ENCODE data around the gene GLS2.

Gene GLS2

GRCh38 chr12:56486694-56487093 lies 1.3 kb downstream of the GLS2 start:
- TF ChIP-seq HDGF (IDR thresholded peaks at IDR 0.05; ENCODE audit: borderline replicate concordance): no peak
- no peak for TF ChIP-seq SUZ12 (IDR thresholded peaks at IDR 0.05)
- TF ChIP-seq L3MBTL2 (conservative IDR thresholded peaks at IDR 0.05): no peak
- CTCF ChIA-PET: no interaction called here
- POLR2A ChIA-PET: no interaction called here
- DNase-seq (ENCODE audit: extremely low spot score): no peak

- no peak for DNase-seq (ENCODE audit: extremely low spot score)
- POLR2A ChIA-PET: no interaction called here
- CTCF ChIA-PET: no interaction called here
- TF ChIP-seq TARDBP (IDR thresholded peaks at IDR 0.05) (no peak), FOXM1 (IDR thresholded peaks at IDR 0.05; ENCODE audit: borderline replicate concordance) (no peak), FOXA1 (IDR thresholded peaks at IDR 0.05) (no peak), ARNT (IDR thresholded peaks at IDR 0.05) (no peak), NFRKB (IDR thresholded peaks at IDR 0.05) (no peak), CTBP1 (IDR thresholded peaks at IDR 0.05; ENCODE audit: borderline replicate concordance) (no peak), LEF1 (IDR thresholded peaks at IDR 0.05; ENCODE audit: borderline replicate concordance) (no peak), L3MBTL2 (conservative IDR thresholded peaks at IDR 0.05) (no peak), SP1 (IDR thresholded peaks at IDR 0.05) (no peak), ZNF384 (IDR thresholded peaks at IDR 0.05) (no peak), BHLHE40 (IDR thresholded peaks at IDR 0.05; ENCODE audit: borderline replicate concordance) (no peak), SUZ12 (IDR thresholded peaks at IDR 0.05) (no peak), ELF4 (IDR thresholded peaks at IDR 0.05) (no peak), HDGF (IDR thresholded peaks at IDR 0.05; ENCODE audit: borderline replicate concordance) (no peak), PKNOX1 (IDR thresholded peaks at IDR 0.05) (no peak), FOXK2 (IDR thresholded peaks at IDR 0.05) (no peak)
Observed at GRCh38 chr12:56484566-56484965, 3.4 kb downstream of the GLS2 start.

GRCh38 chr12:56479625-56480024 lies 8.3 kb downstream of the GLS2 start:
- ChIA-PET CTCF (no interaction called here), POLR2A (interaction anchor here (0.6 kb wide), 1 partner anchor 385 kb away, joined by 3 read pairs; no protein-coding TSS in a partner anchor)
- DNase-seq (ENCODE audit: extremely low spot score): no peak
- TF ChIP-seq FOXA1 (IDR thresholded peaks at IDR 0.05) (no peak), CTBP1 (IDR thresholded peaks at IDR 0.05; ENCODE audit: borderline replicate concordance) (no peak), BHLHE40 (IDR thresholded peaks at IDR 0.05; ENCODE audit: borderline replicate concordance) (no peak), LEF1 (IDR thresholded peaks at IDR 0.05; ENCODE audit: borderline replicate concordance) (no peak), FOXM1 (IDR thresholded peaks at IDR 0.05; ENCODE audit: borderline replicate concordance) (no peak), ARNT (IDR thresholded peaks at IDR 0.05) (no peak), FOXK2 (IDR thresholded peaks at IDR 0.05) (no peak), TARDBP (IDR thresholded peaks at IDR 0.05) (no peak), PKNOX1 (IDR thresholded peaks at IDR 0.05) (no peak), HDGF (IDR thresholded peaks at IDR 0.05; ENCODE audit: borderline replicate concordance) (no peak), ELF4 (IDR thresholded peaks at IDR 0.05) (no peak), NFRKB (IDR thresholded peaks at IDR 0.05) (no peak), ZNF384 (IDR thresholded peaks at IDR 0.05) (no peak), SP1 (IDR thresholded peaks at IDR 0.05) (no peak), SUZ12 (IDR thresholded peaks at IDR 0.05) (no peak)

GRCh38 chr12:56477521-56478225 lies 10.3 kb downstream of the GLS2 start:
- no peak for DNase-seq (ENCODE audit: extremely low spot score)
- ChIA-PET CTCF (no interaction called here), POLR2A (interaction anchor here (0.5 to 1.3 kb wide), 3 partner anchors 8 to 162 kb away, joined by 3 read pairs; partner anchors contain the start of gene CNPY2)
- TF ChIP-seq TARDBP (IDR thresholded peaks at IDR 0.05): no peak
- no peak for TF ChIP-seq NFRKB (IDR thresholded peaks at IDR 0.05)
- TF ChIP-seq SUZ12 (IDR thresholded peaks at IDR 0.05): no peak
- no peak for TF ChIP-seq FOXA1 (IDR thresholded peaks at IDR 0.05)

GRCh38 chr12:56476972-56477432 lies 11.0 kb downstream of the GLS2 start:
- CTCF ChIA-PET: no interaction called here
- POLR2A ChIA-PET: interaction anchor here (0.5 to 1.3 kb wide), 3 partner anchors 8 to 161 kb away, joined by 3 read pairs; partner anchors contain the start of gene CNPY2
- TF ChIP-seq L3MBTL2 (conservative IDR thresholded peaks at IDR 0.05) (no peak), ARNT (IDR thresholded peaks at IDR 0.05) (no peak), PKNOX1 (IDR thresholded peaks at IDR 0.05) (no peak), SUZ12 (IDR thresholded peaks at IDR 0.05) (no peak), TARDBP (IDR thresholded peaks at IDR 0.05) (no peak), FOXM1 (IDR thresholded peaks at IDR 0.05; ENCODE audit: borderline replicate concordance) (no peak)
- DNase-seq (ENCODE audit: extremely low spot score): peak; percentile 2

GRCh38 chr12:56476143-56476542 lies 11.8 kb downstream of the GLS2 start:
- TF ChIP-seq BHLHE40 (IDR thresholded peaks at IDR 0.05; ENCODE audit: borderline replicate concordance): no peak
- TF ChIP-seq CTBP1 (IDR thresholded peaks at IDR 0.05; ENCODE audit: borderline replicate concordance): no peak
- no peak for TF ChIP-seq ARNT (IDR thresholded peaks at IDR 0.05)
- no peak for DNase-seq (ENCODE audit: extremely low spot score)
- POLR2A ChIA-PET: interaction anchor here (1.6 kb wide), 1 partner anchor 27 kb away, joined by 4 read pairs; the partner anchor contains the start of gene TIMELESS
- CTCF ChIA-PET: no interaction called here

GRCh38 chr12:56474389-56474788 lies 13.6 kb downstream of the GLS2 start:
- ChIA-PET POLR2A (interaction anchor here (1.3 kb wide), 1 partner anchor 141 kb away, joined by 4 read pairs; the partner anchor contains the start of gene PAN2), CTCF (no interaction called here)
- TF ChIP-seq ELF4 (IDR thresholded peaks at IDR 0.05) (no peak), FOXK2 (IDR thresholded peaks at IDR 0.05) (no peak), NFRKB (IDR thresholded peaks at IDR 0.05) (no peak), SP1 (IDR thresholded peaks at IDR 0.05) (no peak), ARNT (IDR thresholded peaks at IDR 0.05) (no peak), HDGF (IDR thresholded peaks at IDR 0.05; ENCODE audit: borderline replicate concordance) (no peak), LEF1 (IDR thresholded peaks at IDR 0.05; ENCODE audit: borderline replicate concordance) (no peak), ZNF384 (IDR thresholded peaks at IDR 0.05) (no peak)
- DNase-seq (ENCODE audit: extremely low spot score): no peak
